GM12878 (cell line): Measurements from ENCODE around the gene SLC35E1. TPM values are rescaled to one million over a fixed set of nuclear protein-coding genes. Genes with fewer than 3 reads are reported as not detected.

Experiments
- ATAC-seq: fragments of 200-7000 bp; cut with Tn5 transposase; 3 replicates; pipeline ENCODE4 v1.9.1; 2020; ENCODE audit warnings: mild to moderate bottlenecking, moderate library complexity
- BruUV-seq: library from RNA; stranded (reverse); fragments of 400-500 nt; replicated peaks from 2 replicates; lab custom pipeline; 2021; lab: Mats Ljungman, UMichigan
- CTCF ChIA-PET: fragments of 300-600 bp; sonication (Branson Sonifier 250); formaldehyde crosslinking; extraction: SDS; loops from one replicate; lab custom pipeline; 2021; ENCODE audit warnings: inconsistent platforms; lab: Yijun Ruan, JAX
- POLR2A ChIA-PET: fragments of 350-600 bp; formaldehyde crosslinking; extraction: SDS; loops from one replicate; lab custom pipeline; 2021; ENCODE audit warnings: inconsistent platforms; lab: Charles Lee
- RAD21 ChIA-PET: fragments of 300-600 bp; sonication (Branson Sonifier 250); formaldehyde crosslinking; loops from one replicate; lab custom pipeline; 2023; ENCODE audit warnings: antibody characterized with exemption; ENCODE audit not compliant: unreplicated experiment; lab: Charles Lee
- SMC1A ChIA-PET: fragments of 300-600 bp; sonication (Branson Sonifier 250); formaldehyde crosslinking; loops from one replicate; lab custom pipeline; 2023; ENCODE audit not compliant: unreplicated experiment, uncharacterized antibody; lab: Charles Lee
- DNase-seq: peaks from one replicate; pipeline ENCODE4 v3.0.0-alpha.2; 2011; ENCODE audit warnings: low read depth, low spot score
- FAIRE-seq: peaks from 3 replicates; lab custom pipeline; 2011; peaks lifted over from hg19 to GRCh38; lab: Jason Lieb, UNC
- H2AFZ ChIP-seq: 2 replicates; pipeline ENCODE4 v1.6.0; 2011; ENCODE audit warnings: low read depth, low read length, control low read depth; ENCODE audit not compliant: control insufficient read depth
- H3K27ac ChIP-seq: 2 replicates; pipeline ENCODE4 v1.5.1; 2011; ENCODE audit warnings: control low read depth; ENCODE audit not compliant: control insufficient read depth, insufficient read depth
- H3K27me3 ChIP-seq, 2 experiments: replicated peaks in 1 of 2; 2 replicates each; pipeline versions ENCODE4 v1.6.0 to v1.6.1; 2011; ENCODE audit warnings: low read length in 1 of 2; ENCODE audit not compliant: control insufficient read depth in 2 of 2, insufficient read depth in 2 of 2
- H3K36me3 ChIP-seq, 2 experiments: 2 replicates each; pipeline ENCODE4 v1.5.1; 2011; ENCODE audit warnings: low read length in 1 of 2; ENCODE audit not compliant: control insufficient read depth in 2 of 2, insufficient read depth in 2 of 2
- H3K4me1 ChIP-seq: 2 replicates; pipeline ENCODE4 v1.6.1; 2011; ENCODE audit warnings: mild to moderate bottlenecking, low read length, moderate library complexity, mixed read lengths; ENCODE audit not compliant: control insufficient read depth, insufficient read depth
- H3K4me2 ChIP-seq: 2 replicates; pipeline ENCODE4 v1.6.0; 2011; ENCODE audit warnings: control low read depth; ENCODE audit not compliant: control insufficient read depth, insufficient read depth
- H3K4me3 ChIP-seq: fragments of 200-600 bp; sonication (generic); 2 replicates; pipeline ENCODE4 v1.5.1; 2016
- H3K79me2 ChIP-seq: 2 replicates; pipeline ENCODE4 v1.6.0; 2011; ENCODE audit warnings: low read length; ENCODE audit not compliant: control insufficient read depth, insufficient read depth
- H3K9ac ChIP-seq: 2 replicates; pipeline ENCODE4 v1.8.0; 2011; ENCODE audit warnings: low read length, control low read depth, mixed read lengths; ENCODE audit not compliant: control insufficient read depth, insufficient read depth
- H3K9me3 ChIP-seq: replicated peaks from 3 replicates; pipeline ENCODE4 v1.5.1; 2011; ENCODE audit warnings: mild to moderate bottlenecking, low read length; ENCODE audit not compliant: control insufficient read depth, insufficient read depth
- H4K20me1 ChIP-seq: 2 replicates; pipeline ENCODE4 v1.6.0; 2011; ENCODE audit not compliant: control insufficient read depth, insufficient read depth
- BCL11A ChIP-seq: IDR thresholded peaks from 2 replicates; pipeline ENCODE4 v1.6.1; 2011; ENCODE audit warnings: low read depth, low read length
- CEBPB ChIP-seq, 2 experiments: fragments of 150-350 bp in 1 of 2; IDR thresholded peaks; 2 replicates each; pipeline ENCODE4 v1.6.1; 2012 to 2014; ENCODE audit warnings: low read depth in 2 of 2, low read length in 2 of 2, borderline replicate concordance in 1 of 2, inconsistent platforms in 1 of 2
- EGR1 ChIP-seq, 2 experiments: IDR thresholded peaks; 1 replicate in 1 of 2; 2 replicates in 1 of 2; pipeline ENCODE4 v1.6.1; 2011 to 2012; ENCODE audit warnings: low read depth in 2 of 2, low read length in 2 of 2, borderline replicate concordance in 1 of 2, mild to moderate bottlenecking in 1 of 2, moderate library complexity in 1 of 2
- LARP7 ChIP-seq: fragments of 450-650 bp; IDR thresholded peaks from 2 replicates; pipeline ENCODE4 v1.6.1; 2017; ENCODE audit warnings: mild to moderate bottlenecking
- NR2C2 ChIP-seq: IDR thresholded peaks from 2 replicates; pipeline ENCODE4 v1.6.1; 2011; ENCODE audit warnings: borderline replicate concordance, low read depth; ENCODE audit not compliant: control insufficient read depth, insufficient read length
- PML ChIP-seq: IDR thresholded peaks from 2 replicates; pipeline ENCODE4 v1.6.1; 2012; ENCODE audit warnings: low read length, inconsistent platforms
- RAD51 ChIP-seq: fragments of 450-650 bp; IDR thresholded peaks from 2 replicates; pipeline ENCODE4 v1.6.1; 2016; ENCODE audit warnings: moderate library complexity, mild to moderate bottlenecking, inconsistent platforms
- RB1 ChIP-seq: fragments of 450-650 bp; formaldehyde crosslinking; IDR thresholded peaks from 2 replicates; pipeline ENCODE4 v1.6.1; 2017; ENCODE audit warnings: mild to moderate bottlenecking, borderline replicate concordance
- RELA ChIP-seq: fragments of 450-650 bp; IDR thresholded peaks from 2 replicates; pipeline ENCODE4 v1.8.0; 2014; ENCODE audit warnings: borderline replicate concordance; ENCODE audit not compliant: partially characterized antibody
- ZNF217 ChIP-seq: fragments of 450-650 bp; IDR thresholded peaks from 2 replicates; pipeline ENCODE4 v1.6.1; 2017; ENCODE audit warnings: antibody characterized with exemption, mild to moderate bottlenecking
- ZNF24 ChIP-seq: fragments of 450-650 bp; IDR thresholded peaks from 2 replicates; pipeline ENCODE4 v1.6.1; 2017; ENCODE audit warnings: antibody characterized with exemption, mild to moderate bottlenecking
- WGBS: methylation state at CpG from one replicate; pipeline ENCODE4 v1.1.6; 2016; ENCODE audit warnings: low lambda C conversion rate; ENCODE audit not compliant: insufficient replicate concordance, insufficient coverage; ENCODE audit errors: missing lambda C conversion rate; 5-methylcytosine and 5-hydroxymethylcytosine counted together
- in situ Hi-C: fragments of 300-500 bp; cut with MboI; formaldehyde crosslinking; loops from 9 replicates; pipeline ENCODE4 v1.14.3; 2018; ENCODE audit warnings: mixed read lengths
- intact Hi-C: fragments of 100-400 bp; cut with micrococcal nuclease; formaldehyde crosslinking; loops from one replicate; pipeline ENCODE4 v1.14.2; 2022; ENCODE audit not compliant: unreplicated experiment
- polyA plus RNA-seq, 11 experiments: library from polyadenylated mRNA; depleted of rRNA in 4 of 11; unstranded in 6 of 11; stranded (reverse) in 5 of 11; fragments of >200 nt; fragmentation: Nextera tagmentation in 4 of 11; fragmentation: Illumina TruSeq in 1 of 11; extraction: Ambion mirVana in 4 of 11; extraction: Trizol in 1 of 11; gene quantifications; 1 replicate in 1 of 11; 2 replicates in 10 of 11; pipeline versions ENCODE4 v1.2.1 to v1.2.3, GENCODE V29; 2011 to 2016; ENCODE audit warnings: inconsistent platforms in 2 of 11, missing spikeins in 2 of 11, low read depth in 1 of 11
- total RNA-seq, 4 experiments: library from RNA; depleted of rRNA in 3 of 4; stranded (reverse); fragments of >200 nt in 3 of 4; fragmentation: Illumina TruSeq in 1 of 4; extraction: Trizol in 1 of 4; gene quantifications; 2 replicates each; pipeline versions ENCODE4 v1.2.1 to v1.2.3, GENCODE V29; 2013 to 2021
- TF ChIP-seq, protein P1 (sequence below): IDR thresholded peaks from 2 replicates; pipeline ENCODE4 v1.6.1; 2011; ENCODE audit warnings: low read depth, mild to moderate bottlenecking, low read length, moderate library complexity, borderline replicate concordance; ENCODE audit errors: extremely low read depth
- TF ChIP-seq, protein P2 (sequence below): fragments of 450-650 bp; formaldehyde crosslinking; IDR thresholded peaks from 2 replicates; pipeline ENCODE4 v1.4.0; 2022; ENCODE audit warnings: mild to moderate bottlenecking, moderate library complexity
- TF ChIP-seq, protein P3 (sequence below): fragments of 450-650 bp; IDR thresholded peaks from 2 replicates; pipeline ENCODE4 v1.6.1; 2017; ENCODE audit warnings: mild to moderate bottlenecking
- TF ChIP-seq, protein P4 (sequence below): fragments of 450-650 bp; IDR thresholded peaks from 2 replicates; pipeline ENCODE4 v1.6.1; 2014; ENCODE audit warnings: mild to moderate bottlenecking
- TF ChIP-seq, protein P5 (sequence below): fragments of 450-650 bp; IDR thresholded peaks from 2 replicates; pipeline ENCODE4 v1.6.1; 2017; ENCODE audit warnings: low read depth, mild to moderate bottlenecking, moderate library complexity

Gene SLC35E1
- total and polyA plus RNA-seq, 10 of the 15 experiments (the other 5 are each of a cell fraction or from before 2014, with no cell fraction given): 11.3 to 37.7 (median 22.1) TPM

DNA sequence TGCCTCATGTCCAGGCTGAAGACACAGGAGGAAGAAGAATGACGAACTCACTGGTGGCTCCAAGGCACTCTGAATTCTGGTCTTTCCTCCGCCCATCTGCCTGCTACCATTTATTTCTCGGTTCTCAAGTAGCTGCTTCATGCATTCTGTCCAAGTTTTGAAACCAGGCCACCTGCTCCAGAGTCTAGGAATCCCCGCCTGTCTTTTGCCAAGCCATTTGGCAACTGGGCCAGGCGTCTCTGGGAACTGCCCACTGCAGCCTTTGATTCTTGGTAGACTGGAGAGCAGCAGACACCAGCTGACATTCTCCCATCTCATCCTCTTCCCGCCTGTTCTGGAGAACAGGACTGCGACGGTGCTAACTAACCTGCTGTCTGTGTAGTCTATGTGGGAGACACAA lies 10.8 kb downstream of the SLC35E1 start:
- intact Hi-C loops: no loop called here
- 95% methylated on average over 8 of the region's 8 CpGs for WGBS
- H3K27me3 ChIP-seq: no peaks in the 10 kb centered on the region
- TF ChIP-seq BCL11A (no peak), EGR1 (IDR thresholded peaks at IDR 0.05; ENCODE audit: borderline replicate concordance in 1 of 2, low read depth in 2 of 2, low read length in 2 of 2) (no peak), RAD51 (no peak), CEBPB (IDR thresholded peaks at IDR 0.05; ENCODE audit: borderline replicate concordance in 1 of 2, low read depth in 2 of 2, low read length in 2 of 2) (no peak), LARP7 (no peak), RB1 (no peak), ZNF217 (no peak), RELA (no peak), NR2C2 (no peak), ZNF24 (no peak), PML (no peak)
- TF ChIP-seq, protein P1, sequence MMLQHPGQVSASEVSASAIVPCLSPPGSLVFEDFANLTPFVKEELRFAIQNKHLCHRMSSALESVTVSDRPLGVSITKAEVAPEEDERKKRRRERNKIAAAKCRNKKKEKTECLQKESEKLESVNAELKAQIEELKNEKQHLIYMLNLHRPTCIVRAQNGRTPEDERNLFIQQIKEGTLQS: no peak
- TF ChIP-seq, protein P2, sequence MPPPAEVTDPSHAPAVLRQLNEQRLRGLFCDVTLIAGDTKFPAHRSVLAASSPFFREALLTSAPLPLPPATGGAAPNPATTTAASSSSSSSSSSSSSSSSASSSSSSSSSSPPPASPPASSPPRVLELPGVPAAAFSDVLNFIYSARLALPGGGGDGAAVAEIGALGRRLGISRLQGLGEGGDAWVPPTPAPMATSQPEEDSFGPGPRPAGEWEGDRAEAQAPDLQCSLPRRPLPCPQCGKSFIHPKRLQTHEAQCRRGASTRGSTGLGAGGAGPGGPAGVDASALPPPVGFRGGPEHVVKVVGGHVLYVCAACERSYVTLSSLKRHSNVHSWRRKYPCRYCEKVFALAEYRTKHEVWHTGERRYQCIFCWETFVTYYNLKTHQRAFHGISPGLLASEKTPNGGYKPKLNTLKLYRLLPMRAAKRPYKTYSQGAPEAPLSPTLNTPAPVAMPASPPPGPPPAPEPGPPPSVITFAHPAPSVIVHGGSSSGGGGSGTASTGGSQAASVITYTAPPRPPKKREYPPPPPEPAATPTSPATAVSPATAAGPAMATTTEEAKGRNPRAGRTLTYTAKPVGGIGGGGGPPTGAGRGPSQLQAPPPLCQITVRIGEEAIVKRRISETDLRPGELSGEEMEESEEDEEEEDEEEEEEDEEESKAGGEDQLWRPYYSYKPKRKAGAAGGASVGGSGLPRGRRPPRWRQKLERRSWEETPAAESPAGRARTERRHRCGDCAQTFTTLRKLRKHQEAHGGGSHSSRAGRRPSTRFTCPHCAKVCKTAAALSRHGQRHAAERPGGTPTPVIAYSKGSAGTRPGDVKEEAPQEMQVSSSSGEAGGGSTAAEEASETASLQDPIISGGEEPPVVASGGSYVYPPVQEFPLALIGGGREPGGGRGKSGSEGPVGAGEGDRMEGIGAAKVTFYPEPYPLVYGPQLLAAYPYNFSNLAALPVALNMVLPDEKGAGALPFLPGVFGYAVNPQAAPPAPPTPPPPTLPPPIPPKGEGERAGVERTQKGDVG (CRISPR knock-in tag): no peak
- TF ChIP-seq, protein P3, sequence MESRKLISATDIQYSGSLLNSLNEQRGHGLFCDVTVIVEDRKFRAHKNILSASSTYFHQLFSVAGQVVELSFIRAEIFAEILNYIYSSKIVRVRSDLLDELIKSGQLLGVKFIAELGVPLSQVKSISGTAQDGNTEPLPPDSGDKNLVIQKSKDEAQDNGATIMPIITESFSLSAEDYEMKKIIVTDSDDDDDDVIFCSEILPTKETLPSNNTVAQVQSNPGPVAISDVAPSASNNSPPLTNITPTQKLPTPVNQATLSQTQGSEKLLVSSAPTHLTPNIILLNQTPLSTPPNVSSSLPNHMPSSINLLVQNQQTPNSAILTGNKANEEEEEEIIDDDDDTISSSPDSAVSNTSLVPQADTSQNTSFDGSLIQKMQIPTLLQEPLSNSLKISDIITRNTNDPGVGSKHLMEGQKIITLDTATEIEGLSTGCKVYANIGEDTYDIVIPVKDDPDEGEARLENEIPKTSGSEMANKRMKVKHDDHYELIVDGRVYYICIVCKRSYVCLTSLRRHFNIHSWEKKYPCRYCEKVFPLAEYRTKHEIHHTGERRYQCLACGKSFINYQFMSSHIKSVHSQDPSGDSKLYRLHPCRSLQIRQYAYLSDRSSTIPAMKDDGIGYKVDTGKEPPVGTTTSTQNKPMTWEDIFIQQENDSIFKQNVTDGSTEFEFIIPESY: no peak
- TF ChIP-seq, protein P4, sequence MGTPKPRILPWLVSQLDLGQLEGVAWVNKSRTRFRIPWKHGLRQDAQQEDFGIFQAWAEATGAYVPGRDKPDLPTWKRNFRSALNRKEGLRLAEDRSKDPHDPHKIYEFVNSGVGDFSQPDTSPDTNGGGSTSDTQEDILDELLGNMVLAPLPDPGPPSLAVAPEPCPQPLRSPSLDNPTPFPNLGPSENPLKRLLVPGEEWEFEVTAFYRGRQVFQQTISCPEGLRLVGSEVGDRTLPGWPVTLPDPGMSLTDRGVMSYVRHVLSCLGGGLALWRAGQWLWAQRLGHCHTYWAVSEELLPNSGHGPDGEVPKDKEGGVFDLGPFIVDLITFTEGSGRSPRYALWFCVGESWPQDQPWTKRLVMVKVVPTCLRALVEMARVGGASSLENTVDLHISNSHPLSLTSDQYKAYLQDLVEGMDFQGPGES: no peak
- TF ChIP-seq, protein P5, sequence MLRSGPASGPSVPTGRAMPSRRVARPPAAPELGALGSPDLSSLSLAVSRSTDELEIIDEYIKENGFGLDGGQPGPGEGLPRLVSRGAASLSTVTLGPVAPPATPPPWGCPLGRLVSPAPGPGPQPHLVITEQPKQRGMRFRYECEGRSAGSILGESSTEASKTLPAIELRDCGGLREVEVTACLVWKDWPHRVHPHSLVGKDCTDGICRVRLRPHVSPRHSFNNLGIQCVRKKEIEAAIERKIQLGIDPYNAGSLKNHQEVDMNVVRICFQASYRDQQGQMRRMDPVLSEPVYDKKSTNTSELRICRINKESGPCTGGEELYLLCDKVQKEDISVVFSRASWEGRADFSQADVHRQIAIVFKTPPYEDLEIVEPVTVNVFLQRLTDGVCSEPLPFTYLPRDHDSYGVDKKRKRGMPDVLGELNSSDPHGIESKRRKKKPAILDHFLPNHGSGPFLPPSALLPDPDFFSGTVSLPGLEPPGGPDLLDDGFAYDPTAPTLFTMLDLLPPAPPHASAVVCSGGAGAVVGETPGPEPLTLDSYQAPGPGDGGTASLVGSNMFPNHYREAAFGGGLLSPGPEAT: no peak

More for the DNA sequence above, 10.8 kb downstream of the SLC35E1 start:
- Histone ChIP-seq H3K4me1 (no peaks in the 10 kb centered on the region), H3K4me2 (no peak overlapping the region), H3K9me3 (no peaks in the 10 kb centered on the region), H3K36me3 (peaks cover 2 to 50% of the 10 kb centered on the region in 2 experiments), H2AFZ (no peak overlapping the region), H3K4me3 (no peak overlapping the region), H3K79me2 (no peaks in the 10 kb centered on the region), H3K9ac (no peak overlapping the region), H4K20me1 (peaks cover 4% of the 10 kb centered on the region; the same call in 1 of the 2 replicates), H3K27ac (no peak overlapping the region)
- in situ Hi-C loops: no loop called here
- CTCF ChIA-PET: no interaction called here
- DNase-seq: no peak
- POLR2A ChIA-PET: no interaction called here
- ATAC-seq: no peak
- SMC1A ChIA-PET: no interaction called here
- BruUV-seq: no TSS peak
- FAIRE-seq: no peak
- RAD21 ChIA-PET: no interaction called here
